Glutamatergic neuron (in vitro differentiated cells): ENCODE results near the gene SLX9. TPM values are rescaled to one million over a fixed set of nuclear protein-coding genes. Genes with fewer than 3 reads are reported as not detected.

Experiments
- DNase-seq: peaks from one replicate; pipeline ENCODE4 v3.0.0; 2022
- H3K27ac Mint-ChIP-seq: one replicate; pipeline ENCODE4 v1.8.0; 2020; ENCODE audit warnings: mild to moderate bottlenecking, mixed read lengths, inconsistent platforms; ENCODE audit not compliant: unreplicated experiment
- H3K27me3 Mint-ChIP-seq: one replicate; pipeline ENCODE4 v1.8.0; 2020; ENCODE audit warnings: mild to moderate bottlenecking, moderate library complexity, mixed read lengths, inconsistent platforms; ENCODE audit not compliant: unreplicated experiment
- H3K36me3 Mint-ChIP-seq: one replicate; pipeline ENCODE4 v1.8.0; 2020; ENCODE audit warnings: mild to moderate bottlenecking, mixed read lengths, inconsistent platforms; ENCODE audit not compliant: unreplicated experiment
- H3K4me1 Mint-ChIP-seq: one replicate; pipeline ENCODE4 v1.8.0; 2020; ENCODE audit warnings: mild to moderate bottlenecking, low read depth, mixed read lengths, inconsistent platforms; ENCODE audit not compliant: unreplicated experiment
- H3K4me3 Mint-ChIP-seq: one replicate; pipeline ENCODE4 v1.8.0; 2020; ENCODE audit warnings: mild to moderate bottlenecking, mixed read lengths, inconsistent platforms; ENCODE audit not compliant: unreplicated experiment
- H3K9me3 Mint-ChIP-seq: one replicate; pipeline ENCODE4 v1.8.0; 2020; ENCODE audit warnings: mild to moderate bottlenecking, moderate library complexity, mixed read lengths, inconsistent platforms; ENCODE audit not compliant: unreplicated experiment
- total RNA-seq: library from RNA; stranded (reverse); fragmentation: NEBNext Ultra II Directional; extraction: Animal tissue kit (Norgen Biotek cat#: 25700); gene quantifications from one replicate; pipeline ENCODE4 v1.2.1, GENCODE V29; 2021; ENCODE audit not compliant: unreplicated experiment
- TF ChIP-seq, protein P1 (sequence below): fragments of 200-600 bp; sonication (generic); IDR thresholded peaks from one replicate; pipeline ENCODE4 v1.5.0; 2021; ENCODE audit not compliant: partially characterized antibody, unreplicated experiment

SLX9 gene
- total RNA-seq, 1 donor from 2014 or later, result 30.7 TPM

DNA sequence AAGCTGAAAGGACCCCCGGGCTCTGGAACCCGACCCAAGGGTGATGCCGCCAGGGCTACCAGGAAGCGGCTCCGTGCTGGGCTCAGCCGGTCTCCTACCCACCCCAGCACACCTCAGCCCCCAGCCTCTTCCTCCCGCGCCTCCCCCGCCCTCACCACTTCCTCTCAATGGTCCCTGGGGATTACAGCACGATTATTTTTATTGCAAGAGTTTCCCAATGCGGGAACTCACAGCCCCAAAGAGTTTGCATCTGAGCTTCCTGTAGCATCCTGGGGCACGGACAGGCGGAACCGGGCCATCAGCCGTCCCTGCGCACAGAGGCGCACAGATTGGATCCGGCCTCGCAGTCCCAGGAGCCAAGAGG lies 8.7 kb upstream of the SLX9 start:
- TF ChIP-seq, protein P1, sequence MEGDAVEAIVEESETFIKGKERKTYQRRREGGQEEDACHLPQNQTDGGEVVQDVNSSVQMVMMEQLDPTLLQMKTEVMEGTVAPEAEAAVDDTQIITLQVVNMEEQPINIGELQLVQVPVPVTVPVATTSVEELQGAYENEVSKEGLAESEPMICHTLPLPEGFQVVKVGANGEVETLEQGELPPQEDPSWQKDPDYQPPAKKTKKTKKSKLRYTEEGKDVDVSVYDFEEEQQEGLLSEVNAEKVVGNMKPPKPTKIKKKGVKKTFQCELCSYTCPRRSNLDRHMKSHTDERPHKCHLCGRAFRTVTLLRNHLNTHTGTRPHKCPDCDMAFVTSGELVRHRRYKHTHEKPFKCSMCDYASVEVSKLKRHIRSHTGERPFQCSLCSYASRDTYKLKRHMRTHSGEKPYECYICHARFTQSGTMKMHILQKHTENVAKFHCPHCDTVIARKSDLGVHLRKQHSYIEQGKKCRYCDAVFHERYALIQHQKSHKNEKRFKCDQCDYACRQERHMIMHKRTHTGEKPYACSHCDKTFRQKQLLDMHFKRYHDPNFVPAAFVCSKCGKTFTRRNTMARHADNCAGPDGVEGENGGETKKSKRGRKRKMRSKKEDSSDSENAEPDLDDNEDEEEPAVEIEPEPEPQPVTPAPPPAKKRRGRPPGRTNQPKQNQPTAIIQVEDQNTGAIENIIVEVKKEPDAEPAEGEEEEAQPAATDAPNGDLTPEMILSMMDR, result no peak
- peak overlapping the region; percentile 76 for H3K4me3 Mint-ChIP-seq
- H3K9me3 Mint-ChIP-seq, result peaks cover 3% of the 10 kb centered on the region
- H3K4me1 Mint-ChIP-seq, result peaks cover 3% of the 10 kb centered on the region
- no peaks in the 10 kb centered on the region for H3K36me3 Mint-ChIP-seq
- DNase-seq, result no peak
- H3K27ac Mint-ChIP-seq, result no peak overlapping the region
- H3K27me3 Mint-ChIP-seq, result peaks cover 23% of the 10 kb centered on the region

DNA sequence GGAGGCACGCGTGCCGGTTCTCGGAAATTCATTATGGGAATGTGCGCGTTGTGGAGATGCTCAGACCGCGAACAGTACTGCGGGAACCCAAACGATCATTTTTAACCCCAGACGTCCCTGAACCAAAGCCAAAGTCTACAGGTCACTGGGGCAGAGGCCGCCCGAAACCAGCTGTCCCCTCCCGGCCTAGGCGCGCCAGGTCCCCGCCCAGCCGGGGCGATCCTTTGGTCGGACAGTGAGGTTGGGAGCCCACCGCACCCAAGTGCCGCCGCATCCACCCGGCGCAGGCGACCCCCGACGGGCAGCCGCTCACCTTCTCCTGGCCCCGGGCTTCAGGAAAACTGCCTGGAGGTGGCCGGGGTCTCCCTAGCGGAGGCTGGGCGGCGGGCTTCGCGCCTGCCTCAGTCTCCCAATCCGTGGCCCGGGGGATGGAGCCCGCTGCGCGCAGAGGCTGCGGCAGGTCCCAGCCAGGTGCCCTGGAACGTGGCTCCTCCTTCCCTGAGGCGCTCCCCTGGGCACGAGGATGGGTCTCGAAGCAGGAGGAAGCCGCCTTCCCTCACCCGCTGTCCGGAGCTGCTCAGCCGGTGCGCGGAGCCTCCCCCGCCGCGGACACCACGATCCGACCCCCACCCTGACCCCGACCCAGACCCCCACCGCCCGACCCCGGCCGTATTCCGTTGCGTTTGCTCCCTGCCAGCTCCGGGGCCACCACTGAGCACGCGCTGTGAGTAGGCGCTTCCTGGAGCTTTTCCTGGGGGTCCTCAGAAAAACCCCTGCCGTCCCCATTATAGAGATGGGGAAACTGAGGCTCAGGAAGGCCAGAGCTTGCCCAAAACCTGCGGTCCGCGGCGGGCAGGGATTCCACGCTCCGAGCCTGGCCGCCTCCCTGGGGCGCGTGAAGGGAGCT lies 8.1 kb upstream of the SLX9 start:
- H3K36me3 Mint-ChIP-seq, result no peaks in the 10 kb centered on the region
- H3K27me3 Mint-ChIP-seq, result peaks cover 20% of the 10 kb centered on the region
- H3K9me3 Mint-ChIP-seq, result peaks cover 3% of the 10 kb centered on the region
- peaks cover 1% of the 10 kb centered on the region for H3K4me1 Mint-ChIP-seq
- H3K4me3 Mint-ChIP-seq, result peak overlapping the region; percentile 76
- DNase-seq, result no peak
- H3K27ac Mint-ChIP-seq, result no peak overlapping the region
- TF ChIP-seq, protein P1, result no peak

DNA sequence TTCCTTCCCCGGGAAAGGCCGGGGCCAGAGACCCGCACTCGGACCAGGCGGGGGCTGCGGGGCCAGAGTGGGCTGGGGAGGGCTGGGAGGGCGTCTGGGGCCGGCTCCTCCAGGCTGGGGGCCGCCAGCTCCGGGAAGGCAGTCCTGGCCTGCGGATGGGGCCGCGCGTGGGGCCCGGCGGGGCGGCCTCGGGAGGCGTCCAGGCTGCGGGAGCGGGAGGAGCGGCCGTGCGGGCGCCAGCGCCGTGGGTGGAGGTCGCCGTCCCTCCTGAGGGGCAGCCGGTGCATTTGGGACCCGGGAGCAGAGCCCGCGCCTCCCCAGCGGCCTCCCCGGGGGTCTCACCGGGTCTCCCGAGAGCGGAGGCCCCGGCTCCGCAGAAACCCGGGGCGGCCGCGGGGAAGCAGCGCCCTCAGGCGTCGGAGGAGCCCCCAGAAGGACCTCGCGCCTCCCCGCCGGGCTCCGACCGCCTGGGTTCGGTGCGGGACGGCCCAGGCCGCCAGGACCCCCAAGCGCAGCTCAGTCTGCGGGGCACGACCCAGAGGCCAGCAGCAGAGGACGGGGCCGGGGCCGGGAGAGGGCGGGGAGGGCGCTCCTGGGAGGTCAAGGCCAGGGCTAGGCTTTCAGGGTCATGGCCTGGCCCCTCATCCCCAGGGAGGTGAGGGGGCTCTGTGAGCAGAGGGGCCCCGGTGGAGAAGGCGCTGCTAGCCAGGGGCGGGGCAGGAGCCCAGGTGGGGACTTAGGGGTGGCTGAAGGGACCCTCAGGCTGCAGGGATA lies 7.2 kb upstream of the SLX9 start:
- no peak for DNase-seq
- Mint-ChIP-seq H3K4me3 (no peak overlapping the region), H3K27ac (no peak overlapping the region), H3K9me3 (peaks cover 3% of the 10 kb centered on the region), H3K36me3 (no peaks in the 10 kb centered on the region), H3K27me3 (peaks cover 18% of the 10 kb centered on the region), H3K4me1 (no peaks in the 10 kb centered on the region)
- TF ChIP-seq, protein P1, result no peak

DNA sequence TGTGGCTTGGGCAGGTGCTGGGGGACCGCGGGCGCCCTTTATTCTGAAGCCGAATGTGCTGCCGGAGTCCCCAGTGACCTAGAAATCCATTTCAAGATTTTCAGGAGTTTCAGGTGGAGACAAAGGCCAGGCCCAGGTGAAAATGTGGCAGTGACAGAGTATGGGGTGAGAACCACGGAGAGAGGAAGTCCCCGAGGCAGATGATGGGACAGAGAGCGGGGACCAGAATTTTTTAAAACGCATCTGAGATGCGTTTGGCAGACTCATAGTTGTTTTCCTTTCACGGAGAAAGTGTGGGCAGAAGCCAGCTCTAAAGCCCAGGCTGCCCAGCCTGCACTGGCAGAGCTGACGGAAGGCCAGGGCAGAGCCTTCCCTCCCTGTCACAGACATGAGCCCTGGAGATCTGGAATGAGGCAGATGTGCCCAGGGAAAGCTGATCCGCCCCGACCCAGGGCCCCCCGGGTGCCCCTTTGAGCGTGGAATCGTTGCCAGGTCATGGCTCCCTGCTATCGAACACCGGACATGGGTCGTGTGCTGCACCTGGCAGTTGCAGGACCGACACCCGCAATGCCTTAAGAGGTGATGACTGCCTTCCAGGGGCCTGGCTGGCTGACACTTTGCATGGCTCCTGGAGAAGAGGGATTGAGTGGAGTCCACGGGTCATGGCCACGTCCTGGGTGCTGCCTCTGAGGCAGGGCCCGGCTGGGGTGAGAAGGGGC lies 6.5 kb upstream of the SLX9 start:
- H3K9me3 Mint-ChIP-seq, result peaks cover 3% of the 10 kb centered on the region
- H3K27ac Mint-ChIP-seq, result no peak overlapping the region
- H3K4me3 Mint-ChIP-seq, result no peak overlapping the region
- no peak for DNase-seq
- no peaks in the 10 kb centered on the region for H3K4me1 Mint-ChIP-seq
- peaks cover 16% of the 10 kb centered on the region for H3K27me3 Mint-ChIP-seq
- TF ChIP-seq, protein P1, result no peak
- no peaks in the 10 kb centered on the region for H3K36me3 Mint-ChIP-seq
